Fibroblast of villous mesenchyme (primary cell): ENCODE measurements around the gene APOBEC3B. TPM values are rescaled to one million over a fixed set of nuclear protein-coding genes. Genes with fewer than 3 reads are reported as not detected.

Source experiments
- DNase-seq: peaks from one replicate; pipeline ENCODE4 v3.0.0-alpha.2; 2010; ENCODE audit warnings: low read depth
- H3K4me3 ChIP-seq: 2 replicates; pipeline ENCODE4 v1.5.1; 2011; ENCODE audit warnings: low read depth, mild to moderate bottlenecking, low read length
- CTCF ChIP-seq: IDR thresholded peaks from 2 replicates; pipeline ENCODE4 v1.5.1; 2012; ENCODE audit warnings: low read depth, mild to moderate bottlenecking, low read length; ENCODE audit not compliant: insufficient read depth
- total RNA-seq: library from RNA; depleted of rRNA; stranded (reverse); fragments of >200 nt; gene quantifications from 2 replicates; pipeline ENCODE4 v1.2.3, GENCODE V29; 2012

Gene APOBEC3B
- total RNA-seq = 2.2 and 3.2 TPM in 2 replicates

- no peak for TF ChIP-seq CTCF
- peak; percentile 87 for DNase-seq
Observed at GRCh38 chr22:38981992-38982927, at the start of gene APOBEC3B. APOBEC3B (plus strand) TSS chr22:38982347; CDS start chr22:38982454, 107 bp downstream.

GRCh38 chr22:38935023-38935422 is 47.1 kb upstream of the APOBEC3B start:
- no peak for TF ChIP-seq CTCF
- no peak for DNase-seq
- H3K4me3 ChIP-seq = no peak overlapping the region

More at GRCh38 chr22:38981992-38982927, at the start of gene APOBEC3B:
- H3K4me3 ChIP-seq = peak within 1 kb of the TSS; percentile 44

- no peak for TF ChIP-seq CTCF
- no peak for DNase-seq
- H3K4me3 ChIP-seq = no peak overlapping the region
Observed at GRCh38 chr22:38935616-38936015, 46.5 kb upstream of the APOBEC3B start.

GRCh38 chr22:38936562-38936961 is 45.6 kb upstream of the APOBEC3B start:
- no peak for TF ChIP-seq CTCF
- DNase-seq = no peak

GRCh38 chr22:38937036-38937435 is 45.1 kb upstream of the APOBEC3B start:
- TF ChIP-seq CTCF = no peak
- DNase-seq = no peak
- H3K4me3 ChIP-seq = no peak overlapping the region

More at GRCh38 chr22:38936562-38936961, 45.6 kb upstream of the APOBEC3B start:
- no peak overlapping the region for H3K4me3 ChIP-seq

- no peak overlapping the region for H3K4me3 ChIP-seq
- no peak for TF ChIP-seq CTCF
- no peak for DNase-seq
Observed at GRCh38 chr22:38937541-38937940, 44.6 kb upstream of the APOBEC3B start.
